ENCODE results near the gene FAR1.

The FAR1 gene

DNA sequence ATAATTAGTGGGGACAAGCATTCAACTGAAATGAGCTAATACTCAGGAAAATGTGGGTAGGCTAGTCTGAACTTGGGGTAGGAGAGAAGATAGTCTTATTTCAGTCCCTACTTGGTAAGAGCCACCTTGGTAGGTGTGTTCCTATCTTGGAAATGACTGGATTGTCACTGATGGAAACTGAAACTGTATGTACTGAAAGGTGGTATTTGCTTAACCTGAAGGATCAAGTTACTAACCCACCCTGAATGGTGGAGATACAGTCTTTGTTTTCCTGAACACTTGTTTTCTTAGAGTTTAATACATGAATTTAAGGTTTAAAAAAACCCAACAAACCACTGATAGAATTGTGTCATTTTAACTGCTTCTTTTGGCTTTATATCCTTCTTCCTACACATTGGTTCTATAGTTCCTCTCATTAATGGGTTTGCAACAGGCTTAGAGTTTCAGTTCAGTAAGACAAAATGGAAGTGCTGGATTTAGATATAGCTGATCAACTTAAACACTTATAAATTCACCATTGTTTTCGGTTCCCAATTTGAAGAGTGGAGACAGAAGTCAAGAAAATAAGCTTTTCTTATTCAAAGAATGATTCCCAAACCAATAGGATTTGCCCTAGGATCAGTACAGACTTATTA, 4.2 kb downstream of the FAR1 start:
- no peak for DNase-seq

DNA sequence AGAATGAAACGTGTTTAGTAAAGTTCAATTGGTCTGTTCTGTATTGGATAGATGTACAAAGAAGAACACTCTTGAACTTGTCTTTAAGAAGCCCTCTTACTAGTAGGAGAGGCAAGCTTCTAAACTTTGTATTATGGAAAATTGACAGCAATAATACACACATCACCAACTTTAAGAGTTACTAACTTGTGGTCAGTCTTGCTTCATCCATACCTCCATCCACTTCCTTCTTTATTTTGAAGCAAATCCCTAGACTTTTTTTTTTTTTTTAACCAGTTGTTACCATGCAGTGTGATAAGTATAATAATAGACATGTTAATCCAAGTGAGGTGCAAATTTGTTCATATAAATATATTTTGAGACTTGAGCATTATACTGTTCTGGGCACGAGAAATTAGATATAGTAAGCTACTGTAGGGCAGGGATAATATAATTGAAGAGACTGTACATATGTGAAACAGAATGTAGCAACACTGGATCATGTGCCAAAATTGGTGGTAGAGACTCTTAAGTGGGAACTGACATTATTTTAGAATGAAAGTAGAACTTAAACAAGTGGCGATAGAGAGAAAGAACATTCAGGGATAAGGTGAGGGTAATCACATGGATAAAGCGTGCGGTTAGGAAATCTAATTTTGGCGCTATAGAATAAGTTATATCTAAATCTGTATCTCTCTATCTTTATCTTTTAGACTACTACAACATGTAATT, 6.5 kb downstream of the FAR1 start:
- DNase-seq, result no peak

DNA sequence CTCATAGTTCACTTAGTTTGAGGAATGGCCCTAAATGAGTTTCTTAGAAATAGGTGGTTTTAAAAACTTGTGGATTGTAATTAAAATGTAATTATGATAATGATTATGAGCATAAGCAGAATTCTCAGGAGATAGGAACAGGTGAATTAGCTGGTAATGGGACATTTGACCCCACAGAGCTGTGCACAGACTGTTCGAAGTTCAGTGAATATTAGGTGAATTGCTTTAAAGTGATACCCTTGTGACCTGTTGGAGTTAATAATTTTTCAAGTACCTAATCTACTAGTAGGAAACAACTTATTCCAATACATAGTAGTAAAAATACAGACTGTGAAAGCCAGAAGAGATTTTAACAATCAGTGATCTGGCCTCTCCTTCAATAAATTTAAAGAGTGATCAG, 8.1 kb downstream of the FAR1 start:
- DNase-seq, result no peak

DNA sequence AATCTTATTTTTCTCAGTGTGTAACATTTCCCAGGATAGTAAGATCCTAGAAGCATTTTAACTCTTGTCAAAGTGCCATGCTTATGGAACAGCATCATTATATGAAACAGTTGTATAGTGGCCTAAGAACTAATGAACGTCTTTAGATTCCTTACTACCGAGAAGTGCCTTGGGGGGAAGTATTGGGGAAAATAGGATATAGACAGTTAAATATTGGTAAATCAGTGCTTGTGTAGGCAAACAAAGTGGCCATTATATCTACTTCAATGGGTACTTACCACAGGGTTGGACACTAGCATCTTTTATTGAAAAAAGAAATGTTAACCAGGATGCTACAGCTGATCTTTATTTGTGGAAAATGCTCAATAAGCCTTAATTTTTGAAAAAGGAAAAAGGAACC, 11.3 kb downstream of the FAR1 start:
- no peak for DNase-seq

- DNase-seq, result no peak
These were observed 12.2 kb downstream of the FAR1 start for GRCh38 chr11:13680501-13681264.

GRCh38 chr11:13681446-13681845, 13.0 kb downstream of the FAR1 start:
- no peak for DNase-seq

DNA sequence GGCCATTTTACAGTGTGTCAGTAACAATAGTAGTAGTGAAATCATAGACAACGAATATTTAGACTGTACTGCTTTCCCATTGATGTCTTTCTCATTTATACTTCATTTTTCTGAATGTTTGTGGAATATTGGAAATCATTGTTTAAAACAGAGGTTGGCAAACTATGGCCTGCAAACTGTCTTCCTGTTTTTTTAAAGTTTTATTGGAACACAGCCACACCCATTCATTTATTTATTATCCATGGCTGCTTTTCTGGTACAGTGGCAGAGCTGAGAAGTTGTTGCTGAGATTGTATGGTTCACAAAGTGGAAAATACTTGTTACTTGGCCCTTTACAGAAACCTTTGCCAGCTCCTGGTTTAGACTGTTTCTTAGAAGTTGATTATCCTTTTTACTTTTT, 13.7 kb downstream of the FAR1 start:
- no peak for DNase-seq

GRCh38 chr11:13685461-13686108, 17.1 kb downstream of the FAR1 start:
- DNase-seq, result no peak

DNA sequence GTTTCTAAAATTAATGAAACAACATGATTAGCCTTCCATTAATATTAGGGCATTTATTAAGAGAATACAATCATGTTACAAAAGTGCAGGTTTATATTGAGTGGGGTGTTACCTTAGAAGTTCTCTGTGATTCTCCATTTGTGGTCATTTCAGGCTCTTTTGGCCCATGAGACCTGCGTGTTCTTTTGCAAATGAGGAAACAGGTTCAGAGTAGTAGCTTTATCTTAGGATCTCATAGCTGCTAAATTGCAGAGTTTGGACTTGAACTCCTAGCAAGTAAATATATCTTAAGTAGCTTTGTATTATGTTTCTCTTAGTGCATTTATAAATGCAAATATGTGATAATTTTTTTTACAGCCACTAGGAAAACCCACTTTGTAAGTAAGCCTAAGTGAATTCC, 18.3 kb downstream of the FAR1 start:
- no peak for DNase-seq

DNA sequence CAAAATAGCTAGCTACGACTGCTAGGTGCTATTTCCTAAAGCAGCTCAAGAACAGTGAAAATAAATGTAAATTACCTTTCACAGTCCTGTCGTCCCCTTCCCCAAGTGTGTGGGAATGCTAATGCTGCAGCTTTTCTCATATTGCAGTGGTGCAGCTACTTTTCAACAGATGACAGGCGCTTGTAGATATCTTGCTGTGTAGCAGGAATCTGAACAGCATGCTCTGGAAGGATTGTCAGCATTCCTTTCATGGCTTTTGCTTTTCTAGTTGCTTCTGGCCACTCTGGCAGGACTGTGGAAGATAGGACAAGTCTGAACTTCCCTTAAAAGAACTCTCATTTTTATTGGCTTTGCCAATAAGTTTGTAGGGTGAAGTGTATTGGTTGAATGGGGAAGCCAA, 18.8 kb downstream of the FAR1 start:
- no peak for DNase-seq

DNA sequence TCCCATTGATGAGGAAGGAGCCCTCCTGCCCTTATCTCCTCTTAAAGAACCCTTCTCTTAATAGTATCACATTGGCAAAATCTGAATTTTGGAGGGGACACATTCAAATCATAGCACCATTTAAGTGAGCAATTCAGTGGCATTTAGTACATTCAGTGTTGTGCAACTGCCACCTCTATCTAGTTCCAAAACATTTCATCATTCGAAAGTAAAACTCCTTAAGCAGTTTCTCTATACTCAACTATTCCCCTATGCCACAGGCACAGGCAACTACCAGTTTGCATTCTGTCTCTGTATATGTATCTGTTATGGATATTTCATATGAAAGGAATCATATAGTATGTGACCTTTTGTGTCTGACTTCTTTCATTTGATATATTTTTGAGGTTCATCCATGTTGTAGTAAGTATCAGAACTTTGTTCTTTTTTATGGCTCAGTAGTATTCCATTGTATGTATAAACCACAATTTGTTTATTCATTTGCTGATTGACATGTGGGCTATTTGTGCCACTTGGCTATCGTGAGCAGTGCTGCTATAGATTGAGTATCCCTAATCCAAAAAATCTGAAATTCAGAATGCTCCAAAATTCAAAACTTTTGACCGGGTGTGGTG, 22.9 kb downstream of the FAR1 start:
- no peak for DNase-seq

DNA sequence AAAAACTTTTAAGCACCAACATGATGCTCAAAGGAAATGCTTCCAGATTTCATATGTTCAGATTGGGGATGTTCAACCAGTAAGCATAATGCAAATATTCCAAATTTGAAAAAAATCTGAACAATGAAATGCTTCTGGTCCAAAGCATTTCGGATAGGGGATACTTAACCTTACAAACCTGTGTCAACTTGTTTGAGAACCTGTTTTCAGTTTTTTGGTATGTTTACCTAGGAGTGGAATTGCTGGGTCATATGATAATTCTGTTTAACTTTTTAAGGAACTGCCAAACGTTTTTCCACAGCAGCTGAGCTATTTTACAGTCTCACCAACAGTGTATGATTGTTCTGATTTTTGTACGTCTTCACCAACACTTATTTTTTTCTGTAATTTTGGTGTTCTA, 23.7 kb downstream of the FAR1 start:
- DNase-seq, result no peak

- DNase-seq, result no peak
These were observed 25.6 kb downstream of the FAR1 start for GRCh38 chr11:13694115-13694514.

GRCh38 chr11:13695886-13696285, 27.4 kb downstream of the FAR1 start:
- DNase-seq, result no peak

- DNase-seq, result no peak
These were observed 29.2 kb downstream of the FAR1 start for GRCh38 chr11:13697710-13698109.

GRCh38 chr11:13698132-13698531, 29.7 kb downstream of the FAR1 start:
- DNase-seq, result no peak

- DNase-seq, result no peak
These were observed 30.6 kb downstream of the FAR1 start for GRCh38 chr11:13699041-13699440.

- DNase-seq, result no peak
These were observed 31.4 kb downstream of the FAR1 start for GRCh38 chr11:13699870-13700269.

DNA sequence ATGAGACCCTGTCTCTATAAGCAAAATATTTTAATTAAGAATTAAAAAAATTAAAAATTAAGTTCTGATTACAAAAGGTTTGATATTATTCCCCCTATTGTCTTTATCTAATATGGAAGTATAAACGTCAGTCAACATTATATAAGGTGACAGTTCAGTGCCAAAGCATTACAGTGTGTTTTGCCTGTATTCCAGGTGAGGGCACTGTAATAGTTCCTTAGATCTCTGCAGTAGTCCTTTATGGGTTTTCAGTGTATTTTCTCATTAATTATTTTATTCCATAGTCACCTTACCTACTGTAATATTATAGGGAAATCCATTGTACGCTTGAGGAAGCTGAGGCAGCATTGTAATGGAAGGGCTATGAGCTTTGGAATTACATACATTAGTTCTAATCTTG, 33.0 kb downstream of the FAR1 start:
- no peak for DNase-seq

DNA sequence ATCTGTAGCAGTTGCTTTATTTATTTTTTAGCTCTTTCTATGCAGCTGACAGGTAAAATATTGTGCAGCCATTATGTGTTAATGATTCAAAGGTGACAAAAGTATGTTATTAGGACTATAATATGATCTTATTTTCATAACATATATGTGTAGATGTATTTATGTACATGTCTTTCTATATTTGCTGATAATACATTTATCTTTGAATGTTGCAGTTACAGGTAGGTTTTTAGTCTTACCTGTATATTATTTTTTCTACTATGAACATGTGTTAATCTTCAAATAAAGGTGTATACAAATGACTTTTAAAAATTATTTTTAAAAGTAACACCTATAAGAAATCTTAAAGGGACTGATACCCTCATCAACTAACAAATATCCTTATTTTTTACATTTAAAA, 33.6 kb downstream of the FAR1 start:
- DNase-seq, result no peak

- no peak for DNase-seq
These were observed 37.2 kb downstream of the FAR1 start for GRCh38 chr11:13705710-13706109.

GRCh38 chr11:13713982-13714381, 45.5 kb downstream of the FAR1 start:
- no peak for DNase-seq

DNA sequence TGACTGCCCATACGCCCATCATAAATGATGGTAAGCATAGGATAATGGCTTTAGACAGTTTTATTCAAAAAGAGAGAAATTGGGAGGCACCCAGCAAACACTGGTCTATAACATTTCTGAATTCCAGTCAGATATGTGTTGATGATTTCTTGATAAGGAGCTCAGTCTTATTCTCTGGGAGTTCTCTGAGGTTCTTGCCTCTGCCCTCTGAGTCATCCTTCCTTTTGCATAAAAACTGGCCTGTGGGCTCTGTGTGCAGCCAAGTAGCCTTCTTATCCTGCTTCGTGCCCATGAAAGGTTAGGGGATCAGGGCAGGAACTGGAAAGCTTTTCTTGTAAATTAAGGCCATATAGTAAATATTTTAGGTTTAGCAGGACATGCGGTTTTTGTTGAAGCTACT, 48.9 kb downstream of the FAR1 start:
- DNase-seq, result no peak

Measured in NCI-H1105 (cell line).